NB4 (cell line): ENCODE results near the gene PLA2R1.

Source experiments
- POLR2A ChIP-seq: IDR thresholded peaks from 2 replicates; pipeline ENCODE4 v1.6.1; 2011; ENCODE audit warnings: mild to moderate bottlenecking; ENCODE audit not compliant: insufficient read length; ENCODE audit errors: extremely low read depth
- TF ChIP-seq, protein P1 (sequence below): IDR thresholded peaks from one replicate; pipeline ENCODE4 v1.5.1; 2012; ENCODE audit warnings: low read depth, low read length

DNA sequence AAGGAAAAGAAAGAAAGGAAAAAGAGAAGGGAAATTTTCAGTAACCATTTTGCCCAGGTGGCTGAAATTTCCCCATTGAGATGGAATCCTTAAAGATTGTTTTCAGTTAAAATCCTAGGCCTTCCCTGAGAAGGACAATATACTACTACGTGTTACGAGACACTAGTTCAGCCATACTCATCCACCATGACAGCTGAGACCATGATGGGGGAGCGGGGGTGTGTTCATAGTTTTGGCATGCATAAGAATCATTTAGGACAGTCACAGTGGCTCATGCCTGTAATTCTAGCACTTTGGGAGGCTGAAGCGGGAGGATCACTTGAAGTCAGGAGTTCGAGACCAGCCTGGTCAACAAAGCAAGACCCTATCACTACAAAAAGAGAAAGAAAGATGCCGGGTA lies 28.0 kb downstream of the PLA2R1 start:
- TF ChIP-seq, protein P1, sequence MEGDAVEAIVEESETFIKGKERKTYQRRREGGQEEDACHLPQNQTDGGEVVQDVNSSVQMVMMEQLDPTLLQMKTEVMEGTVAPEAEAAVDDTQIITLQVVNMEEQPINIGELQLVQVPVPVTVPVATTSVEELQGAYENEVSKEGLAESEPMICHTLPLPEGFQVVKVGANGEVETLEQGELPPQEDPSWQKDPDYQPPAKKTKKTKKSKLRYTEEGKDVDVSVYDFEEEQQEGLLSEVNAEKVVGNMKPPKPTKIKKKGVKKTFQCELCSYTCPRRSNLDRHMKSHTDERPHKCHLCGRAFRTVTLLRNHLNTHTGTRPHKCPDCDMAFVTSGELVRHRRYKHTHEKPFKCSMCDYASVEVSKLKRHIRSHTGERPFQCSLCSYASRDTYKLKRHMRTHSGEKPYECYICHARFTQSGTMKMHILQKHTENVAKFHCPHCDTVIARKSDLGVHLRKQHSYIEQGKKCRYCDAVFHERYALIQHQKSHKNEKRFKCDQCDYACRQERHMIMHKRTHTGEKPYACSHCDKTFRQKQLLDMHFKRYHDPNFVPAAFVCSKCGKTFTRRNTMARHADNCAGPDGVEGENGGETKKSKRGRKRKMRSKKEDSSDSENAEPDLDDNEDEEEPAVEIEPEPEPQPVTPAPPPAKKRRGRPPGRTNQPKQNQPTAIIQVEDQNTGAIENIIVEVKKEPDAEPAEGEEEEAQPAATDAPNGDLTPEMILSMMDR: no peak
- TF ChIP-seq POLR2A: no peak
